IMR-90 (cell line): ENCODE results near the gene VASN. TPM values are rescaled to one million over a fixed set of nuclear protein-coding genes. Genes with fewer than 3 reads are reported as not detected.

Source experiments
- ATAC-seq: fragments of 200-7000 bp; cut with Tn5 transposase; 2 replicates; pipeline ENCODE4 v1.9.1; 2020; ENCODE audit warnings: low read depth, mild to moderate bottlenecking, moderate library complexity
- BruUV-seq: library from RNA; stranded (reverse); fragments of 400-500 nt; replicated peaks from 2 replicates; lab custom pipeline; 2021; lab: Mats Ljungman, UMichigan
- CTCF ChIA-PET: fragments of 300-600 bp; formaldehyde crosslinking; extraction: SDS; loops from one replicate; lab custom pipeline; 2021; ENCODE audit warnings: antibody characterized with exemption; lab: Yijun Ruan, JAX
- POLR2A ChIA-PET: fragments of 300-600 bp; sonication (Branson Sonifier 250); formaldehyde crosslinking; loops from one replicate; lab custom pipeline; 2022; ENCODE audit warnings: antibody characterized with exemption; ENCODE audit not compliant: unreplicated experiment; lab: Charles Lee
- DNase-seq: peaks from one replicate; pipeline ENCODE4 v3.0.0; 2013
- H2AFZ ChIP-seq: replicated peaks from 2 replicates; pipeline ENCODE3; 2013; ENCODE audit warnings: low read length, mild to moderate bottlenecking; ENCODE audit not compliant: poor library complexity
- H2AK5ac ChIP-seq: 2 replicates; pipeline ENCODE4 v1.6.1; 2013; ENCODE audit warnings: low read depth, low read length, inconsistent platforms
- H2AK9ac ChIP-seq: replicated peaks from 2 replicates; pipeline ENCODE3; 2013; ENCODE audit warnings: mild to moderate bottlenecking, low read depth, low read length, moderate library complexity; ENCODE audit not compliant: poor library complexity
- H2BK120ac ChIP-seq: 2 replicates; pipeline ENCODE4 v1.6.1; 2013; ENCODE audit warnings: low read depth, low read length, inconsistent platforms
- H2BK15ac ChIP-seq: 3 replicates; pipeline ENCODE4 v1.6.1; 2013; ENCODE audit warnings: low read depth, low read length, inconsistent platforms
- H2BK20ac ChIP-seq: 2 replicates; pipeline ENCODE4 v1.6.1; 2013; ENCODE audit warnings: low read depth, mild to moderate bottlenecking, inconsistent platforms, low read length, moderate library complexity
- H2BK5ac ChIP-seq: 2 replicates; pipeline ENCODE4 v1.6.1; 2013; ENCODE audit warnings: mild to moderate bottlenecking, low read depth, low read length, inconsistent platforms; ENCODE audit not compliant: poor library complexity, severe bottlenecking
- H3K14ac ChIP-seq: replicated peaks from 2 replicates; pipeline ENCODE4 v1.6.1; 2013; ENCODE audit warnings: low read depth, low read length, inconsistent platforms
- H3K18ac ChIP-seq: 2 replicates; pipeline ENCODE4 v1.6.1; 2013; ENCODE audit warnings: low read depth, low read length, control low read depth
- H3K23ac ChIP-seq: 2 replicates; pipeline ENCODE4 v1.6.1; 2013; ENCODE audit warnings: low read depth, low read length, inconsistent platforms
- H3K27ac ChIP-seq: 2 replicates; pipeline ENCODE4 v1.5.1; 2013; ENCODE audit warnings: mild to moderate bottlenecking, control low read depth, low read length; ENCODE audit not compliant: insufficient read depth
- H3K27me3 ChIP-seq: 2 replicates; pipeline ENCODE4 v1.6.1; 2013; ENCODE audit warnings: low read length; ENCODE audit not compliant: control insufficient read depth, insufficient read depth
- H3K36me3 ChIP-seq: 2 replicates; pipeline ENCODE4 v1.6.1; 2013; ENCODE audit warnings: low read length, mixed read lengths; ENCODE audit not compliant: control insufficient read depth, insufficient read depth
- H3K4ac ChIP-seq: 2 replicates; pipeline ENCODE4 v1.6.1; 2013; ENCODE audit warnings: low read depth, low read length, inconsistent platforms
- H3K4me1 ChIP-seq: 2 replicates; pipeline ENCODE4 v1.6.1; 2013; ENCODE audit warnings: low read length, mixed read lengths; ENCODE audit not compliant: control insufficient read depth, insufficient read depth
- H3K4me2 ChIP-seq: 2 replicates; pipeline ENCODE4 v1.6.1; 2013; ENCODE audit warnings: low read depth, mild to moderate bottlenecking, control low read depth, low read length, moderate library complexity
- H3K4me3 ChIP-seq: 2 replicates; pipeline ENCODE4 v1.5.1; 2013; ENCODE audit warnings: low read depth, mild to moderate bottlenecking, control low read depth, low read length, moderate library complexity; ENCODE audit not compliant: insufficient read depth
- H3K56ac ChIP-seq: 2 replicates; pipeline ENCODE4 v1.6.1; 2013; ENCODE audit warnings: low read length, inconsistent platforms; ENCODE audit not compliant: insufficient read depth; ENCODE audit errors: extremely low read depth
- H3K79me1 ChIP-seq, 2 experiments: 2 replicates each; pipeline ENCODE4 v1.6.1; 2013; ENCODE audit warnings: low read length in 2 of 2, inconsistent platforms in 1 of 2, low read depth in 1 of 2
- H3K9ac ChIP-seq: 2 replicates; pipeline ENCODE4 v1.6.1; 2013; ENCODE audit warnings: low read depth, low read length, control low read depth
- H3K9me1 ChIP-seq: 2 replicates; pipeline ENCODE4 v1.6.1; 2013; ENCODE audit warnings: low read length, inconsistent platforms; ENCODE audit not compliant: insufficient read depth
- H3K9me3 ChIP-seq: 2 replicates; pipeline ENCODE4 v1.6.1; 2013; ENCODE audit warnings: low read length; ENCODE audit not compliant: control insufficient read depth, insufficient read depth
- H4K20me1 ChIP-seq: 2 replicates; pipeline ENCODE4 v1.6.1; 2013; ENCODE audit warnings: low read length, inconsistent platforms; ENCODE audit not compliant: insufficient read depth
- H4K5ac ChIP-seq: 2 replicates; pipeline ENCODE4 v1.6.1; 2013; ENCODE audit warnings: mild to moderate bottlenecking, low read depth, low read length, control low read depth
- H4K8ac ChIP-seq, 2 experiments: 2 replicates each; pipeline ENCODE4 v1.6.1; 2013; ENCODE audit warnings: low read depth in 2 of 2, low read length in 2 of 2, control low read depth in 1 of 2, inconsistent platforms in 1 of 2
- H4K91ac ChIP-seq: 2 replicates; pipeline ENCODE4 v1.6.1; 2013; ENCODE audit warnings: low read depth, low read length, inconsistent platforms; ENCODE audit not compliant: insufficient read depth
- CTCF ChIP-seq: conservative IDR thresholded peaks from 2 replicates; pipeline ENCODE4 v1.5.1; 2012; ENCODE audit warnings: mild to moderate bottlenecking, low read depth, low read length, improper control_type of control experiment
- ELK1 ChIP-seq: fragments of 150-350 bp; IDR thresholded peaks from 2 replicates; pipeline ENCODE4 v1.6.1; 2016; ENCODE audit warnings: low read depth, mild to moderate bottlenecking, low read length, moderate library complexity, borderline replicate concordance
- WGBS, 2 experiments: methylation state at CpG; one replicate each; pipeline versions ENCODE4 v1.1.5 to v1.1.7; 2013; ENCODE audit warnings: missing lambda C conversion rate in 2 of 2; ENCODE audit not compliant: insufficient read length in 1 of 2; ENCODE audit errors: extremely low coverage in 2 of 2; 5-methylcytosine and 5-hydroxymethylcytosine counted together
- dilution Hi-C: fragments of 300-500 bp; cut with HindIII; formaldehyde crosslinking; loops from one replicate; pipeline ENCODE4 v1.14.3; 2018; ENCODE audit warnings: low sequenced_read_pairs; ENCODE audit not compliant: unreplicated experiment
- in situ Hi-C: fragments of 300-500 bp; cut with MboI; formaldehyde crosslinking; loops from 3 replicates; pipeline ENCODE4 v1.14.3; 2019; ENCODE audit warnings: low sequenced_read_pairs, inconsistent platforms, mixed read lengths
- intact Hi-C: fragments of 100-400 bp; cut with micrococcal nuclease; formaldehyde crosslinking; loops from 2 replicates; pipeline ENCODE4 v1.10.0; 2022
- polyA plus RNA-seq, 3 experiments: library from polyadenylated mRNA; depleted of rRNA; stranded (reverse); fragments of >200 nt; gene quantifications; 2 replicates each; pipeline ENCODE4 v1.2.3, GENCODE V29; 2012; ENCODE audit warnings: low replicate concordance in 1 of 3
- total RNA-seq: library from RNA; depleted of rRNA; stranded (reverse); fragments of >200 nt; gene quantifications from 2 replicates; pipeline ENCODE4 v1.2.3, GENCODE V29; 2012

VASN gene
- total and polyA plus RNA-seq, 2 of the 4 experiments (the other 2 are of a cell fraction), result 9.3 to 87.2 TPM

GRCh38 chr16:4334724-4335495 is 36.7 kb upstream of the VASN start:
- peaks cover 44% of the 10 kb centered on the region for H3K36me3 ChIP-seq
- H2AK5ac ChIP-seq, result no peak overlapping the region
- dilution Hi-C loops (no loop called here), in situ Hi-C loops (loop anchor here (5.0 to 10.0 kb wide), 2 partner anchors 133 to 350 kb away; no protein-coding TSS in a partner anchor), intact Hi-C loops (loop anchor here (5.0 kb wide), 1 partner anchor 218 kb away; the partner anchor contains the start of gene ADCY9)
- H2BK120ac ChIP-seq, result no peak overlapping the region
- no peak overlapping the region for H3K4me2 ChIP-seq
- H2BK5ac ChIP-seq, result no peak overlapping the region
- H2BK20ac ChIP-seq, result no peak overlapping the region
- no peak overlapping the region for H3K18ac ChIP-seq
- no peak overlapping the region for H3K23ac ChIP-seq
- H4K5ac ChIP-seq, result no peak overlapping the region
- H3K27me3 ChIP-seq, result no peaks in the 10 kb centered on the region
- H2AK9ac ChIP-seq, result no peak overlapping the region
- no peak overlapping the region for H4K8ac ChIP-seq
- H3K27ac ChIP-seq, result no peak overlapping the region
- no peak overlapping the region for H4K91ac ChIP-seq
- ATAC-seq (no peak), DNase-seq (no peak)
- H3K4ac ChIP-seq, result no peak overlapping the region
- H3K4me3 ChIP-seq, result no peak overlapping the region
- peaks cover 7% of the 10 kb centered on the region; the same call in 1 of the 2 replicates for H3K4me1 ChIP-seq
- no peak overlapping the region for H3K9ac ChIP-seq
- no peak overlapping the region for H3K14ac ChIP-seq
- peaks cover 5 to 63% of the 10 kb centered on the region in 2 experiments; a peak in 3 of 4 replicates for H3K79me1 ChIP-seq
- TF ChIP-seq ELK1, result no peak
- no peak for TF ChIP-seq CTCF
- H3K9me3 ChIP-seq, result no peaks in the 10 kb centered on the region
- H3K9me1 ChIP-seq, result no peaks in the 10 kb centered on the region; the same call in 1 of the 2 replicates
- CTCF ChIA-PET, result interaction anchor here (1.4 kb wide), 1 partner anchor 81 kb away, joined by 3 read pairs; no protein-coding TSS in a partner anchor
- no peak overlapping the region for H2AFZ ChIP-seq
- peaks cover 55% of the 10 kb centered on the region for H4K20me1 ChIP-seq
- 90% methylated on average over 6 of the region's 32 CpGs; no CpG with 5 or more reads in 1 of the 2 experiments for WGBS, 2 experiments
- no peak overlapping the region for H3K56ac ChIP-seq
- H2BK15ac ChIP-seq, result no peak overlapping the region
- no TSS peak for BruUV-seq
- POLR2A ChIA-PET, result no interaction called here
